Ovary (tissue), 3 donors: Measurements from ENCODE around the gene NFYC.
"Not testable (repeated sequence)": the region's sequence is repeated elsewhere in the genome, so short reads cannot be mapped to it uniquely, and the experiment has no call there.

Source experiments
- CTCF ChIP-seq, 3 donors: fragments of 450-650 bp in 2 of 3; fragments of 200-600 bp in 1 of 3; IDR thresholded peaks; one replicate each; pipeline versions ENCODE4 v1.5.1 to v1.8.0; 2016 to 2022; ENCODE audit warnings: antibody characterized with exemption in 3 of 3, mild to moderate bottlenecking in 1 of 3
- POLR2A ChIP-seq: fragments of 450-650 bp; IDR thresholded peaks from one replicate; pipeline ENCODE4 v1.6.1; 2017; ENCODE audit warnings: antibody characterized with exemption, mild to moderate bottlenecking, moderate library complexity
- donor health status: DM: no; HTN: no; CAD: no.

GRCh38 chr1:40702810-40703209, 11.3 kb downstream of the NFYC start:
- not testable (repeated sequence) for TF ChIP-seq CTCF (IDR thresholded peaks at IDR 0.05); POLR2A
